K562 (cell line): ENCODE measurements around the gene CCM2. TPM values are rescaled to one million over a fixed set of nuclear protein-coding genes. Genes with fewer than 3 reads are reported as not detected.

ENCODE experiments used
- ATAC-seq: fragments of 200-7000 bp; cut with Tn5 transposase; 3 replicates; pipeline ENCODE4 v1.9.1; 2020; ENCODE audit warnings: moderate library complexity
- BruUV-seq: library from RNA; stranded (reverse); fragments of 400-500 nt; replicated peaks from 2 replicates; lab custom pipeline; 2021; lab: Mats Ljungman, UMichigan
- CTCF ChIA-PET: fragments of 300-600 bp; formaldehyde crosslinking; extraction: SDS; loops from one replicate; lab custom pipeline; 2021; ENCODE audit warnings: low intra/inter-chr PET ratio; lab: Yijun Ruan, JAX
- POLR2A ChIA-PET: fragments of 300-600, 350-650 bp; sonication (Branson Sonifier 250); formaldehyde crosslinking; extraction: SDS; loops from one replicate; lab custom pipeline; 2021; ENCODE audit warnings: antibody characterized with exemption, inconsistent platforms; lab: Yijun Ruan, JAX
- DNase-seq, 4 experiments: peaks; one replicate each; pipeline versions ENCODE4 v3.0.0 to v3.0.0-alpha.2; 2011 to 2018; ENCODE audit warnings: low spot score in 3 of 4, mixed read lengths in 3 of 4; ENCODE audit errors: extremely low read depth in 1 of 4
- FAIRE-seq: peaks from 2 replicates; lab custom pipeline; 2011; peaks lifted over from hg19 to GRCh38; lab: Jason Lieb, UNC
- H2AFZ ChIP-seq: 2 replicates; pipeline ENCODE4 v1.6.0; 2011; ENCODE audit warnings: low read depth, low read length, control low read depth, inconsistent platforms
- H3K27ac ChIP-seq: fragments of 200-600 bp; 3 replicates; pipeline ENCODE4 v1.8.0; 2011; ENCODE audit warnings: low read depth, mild to moderate bottlenecking, control low read depth, inconsistent platforms, low read length, moderate library complexity, mixed read lengths; ENCODE audit errors: extremely low read depth
- H3K27me3 ChIP-seq, 2 experiments: fragments of 300-600 bp in 1 of 2; 2 replicates in 1 of 2; 3 replicates in 1 of 2; pipeline versions ENCODE4 v1.6.0 to v1.8.0; 2011; ENCODE audit warnings: inconsistent platforms in 2 of 2, low read length in 2 of 2, mild to moderate bottlenecking in 1 of 2, mixed read lengths in 1 of 2, moderate library complexity in 1 of 2; ENCODE audit not compliant: control insufficient read depth in 2 of 2, insufficient read depth in 2 of 2
- H3K36me3 ChIP-seq: fragments of 300-600 bp; 3 replicates; pipeline ENCODE4 v1.8.0; 2011; ENCODE audit warnings: mild to moderate bottlenecking, low read length, inconsistent platforms; ENCODE audit not compliant: control insufficient read depth, insufficient read depth
- H3K4me1 ChIP-seq, 2 experiments: fragments of 200-600 bp in 1 of 2; replicated peaks in 1 of 2; 2 replicates in 1 of 2; 3 replicates in 1 of 2; pipeline versions ENCODE4 v1.5.1 to v1.8.0; 2011; ENCODE audit warnings: inconsistent platforms in 2 of 2, low read length in 2 of 2, mild to moderate bottlenecking in 1 of 2, mixed read lengths in 1 of 2, moderate library complexity in 1 of 2; ENCODE audit not compliant: control insufficient read depth in 2 of 2, insufficient read depth in 2 of 2
- H3K4me2 ChIP-seq: 2 replicates; pipeline ENCODE4 v1.6.1; 2011; ENCODE audit warnings: low read length, control low read depth, inconsistent platforms, mixed read lengths; ENCODE audit not compliant: insufficient read depth
- H3K4me3 ChIP-seq: fragments of 200-600 bp; sonication (generic), shearing (Covaris generic); 2 replicates; pipeline ENCODE4 v1.5.1; 2016; ENCODE audit warnings: control low read depth, inconsistent platforms
- H3K79me2 ChIP-seq: fragments of 200-600 bp; 3 replicates; pipeline ENCODE4 v1.8.0; 2011; ENCODE audit warnings: low read length, inconsistent platforms; ENCODE audit not compliant: control insufficient read depth, insufficient read depth
- H3K9ac ChIP-seq, 2 experiments: 2 replicates each; pipeline versions ENCODE4 v1.6.0 to v1.6.1; 2011; ENCODE audit warnings: low read depth in 2 of 2, low read length in 2 of 2, control low read depth in 1 of 2, inconsistent platforms in 1 of 2, mild to moderate bottlenecking in 1 of 2, mixed read lengths in 1 of 2; ENCODE audit not compliant: insufficient read depth in 1 of 2
- H3K9me1 ChIP-seq: one replicate; pipeline ENCODE4 v1.6.0; 2011; ENCODE audit warnings: inconsistent platforms, mild to moderate bottlenecking, low read length, moderate library complexity; ENCODE audit not compliant: control insufficient read depth, insufficient read depth
- H3K9me3 ChIP-seq: replicated peaks from 2 replicates; pipeline ENCODE4 v1.5.1; 2011; ENCODE audit warnings: low read depth, low read length, inconsistent platforms; ENCODE audit not compliant: control insufficient read depth, insufficient read depth
- H4K20me1 ChIP-seq: replicated peaks from 2 replicates; pipeline ENCODE4 v1.6.1; 2011; ENCODE audit warnings: low read length, inconsistent platforms, mixed read lengths; ENCODE audit not compliant: control insufficient read depth, insufficient read depth
- CGGBP1 ChIP-seq: fragments of 250-450 bp; sonication (Bioruptor Pico); IDR thresholded peaks from 2 replicates; pipeline ENCODE4 v1.9.0; 2021; ENCODE audit warnings: mild to moderate bottlenecking
- CTCF ChIP-seq, 3 experiments: IDR thresholded peaks in 2 of 3; conservative IDR thresholded peaks in 1 of 3; 2 replicates each; pipeline ENCODE4 v1.5.1; 2011 to 2012; ENCODE audit warnings: low read length in 3 of 3, mild to moderate bottlenecking in 3 of 3, control low read depth in 2 of 3, improper control_type of control experiment in 1 of 3, inconsistent platforms in 1 of 3, low read depth in 1 of 3, mixed read lengths in 1 of 3, moderate library complexity in 1 of 3; ENCODE audit not compliant: insufficient read depth in 2 of 3
- WGBS: fragments of 100-300 bp; shearing (Covaris generic); methylation state at CpG from one replicate; pipeline ENCODE4 v1.1.6; 2016; ENCODE audit warnings: low coverage, mixed read lengths; ENCODE audit not compliant: insufficient coverage; ENCODE audit errors: missing lambda C conversion rate; 5-methylcytosine and 5-hydroxymethylcytosine counted together
- in situ Hi-C: fragments of 300-500 bp; cut with MboI; formaldehyde crosslinking; loops from 4 replicates; pipeline ENCODE4 v1.15.0; 2018; ENCODE audit warnings: inconsistent platforms, mixed read lengths
- intact Hi-C: fragments of 100-400 bp; cut with micrococcal nuclease; formaldehyde crosslinking; loops from 2 replicates; pipeline ENCODE4 v1.14.2; 2022
- polyA plus RNA-seq, 8 experiments: library from polyadenylated mRNA; depleted of rRNA in 4 of 8; stranded (reverse) in 5 of 8; unstranded in 3 of 8; fragments of >200 nt; fragmentation: Nextera tagmentation in 2 of 8; fragmentation: Illumina TruSeq in 1 of 8; extraction: Ambion mirVana in 2 of 8; extraction: Trizol in 1 of 8; gene quantifications; 2 replicates each; pipeline versions ENCODE4 v1.2.1 to v1.2.3, GENCODE V29; 2011 to 2014; ENCODE audit warnings: inconsistent platforms in 1 of 8, missing spikeins in 1 of 8
- total RNA-seq, 7 experiments: library from RNA; depleted of rRNA in 6 of 7; stranded (reverse); fragments of >200 nt in 6 of 7; fragmentation: Illumina TruSeq in 2 of 7; extraction: Trizol in 2 of 7; gene quantifications; 2 replicates each; pipeline versions ENCODE4 v1.2.1 to v1.2.3, GENCODE V29; 2011 to 2021; ENCODE audit warnings: low replicate concordance in 1 of 7

CCM2 gene
- total and polyA plus RNA-seq, 9 of the 15 experiments (the other 6 are each of a cell fraction or from before 2014, with no cell fraction given): 0.41 to 38.6 (median 25.9) TPM

- peak; percentile 32; the same call in 2 of the 3 replicates for ATAC-seq
- H3K4me1 ChIP-seq: peaks cover 0 to 38% of the 10 kb centered on the region in 2 experiments; a peak in 2 of 5 replicates
- no TSS peak for BruUV-seq
- CTCF ChIA-PET: interaction anchor here (0.6 kb wide), 1 partner anchor 773 kb away, joined by 5 read pairs; no protein-coding TSS in a partner anchor
- H3K36me3 ChIP-seq: peaks cover 10% of the 10 kb centered on the region; the same call in 1 of the 3 replicates
- no peak overlapping the region for H3K4me3 ChIP-seq
- POLR2A ChIA-PET: interaction anchor here (0.7 to 0.9 kb wide), 2 partner anchors 8 to 224 kb away, joined by 3 read pairs; no protein-coding TSS in a partner anchor
- H3K9me3 ChIP-seq: no peaks in the 10 kb centered on the region
- H3K9me1 ChIP-seq: no peaks in the 10 kb centered on the region
- no peak overlapping the region for H3K4me2 ChIP-seq
- no peaks in the 10 kb centered on the region for H3K27me3 ChIP-seq
- intact Hi-C loops (no loop called here), in situ Hi-C loops (no loop called here)
- 29% methylated on average over 12 of the region's 14 CpGs for WGBS
- H3K9ac ChIP-seq: no peak overlapping the region
- no peak for TF ChIP-seq CGGBP1 (CRISPR knock-in tag)
- TF ChIP-seq CTCF (IDR thresholded peaks at IDR 0.05 in 2 of 3, conservative IDR thresholded peaks at IDR 0.05 in 1 of 3; ENCODE audit: insufficient read depth in 2 of 3, low read depth in 1 of 3, low read length in 3 of 3): peak in 1 of 3 experiments; percentile 26; a peak in 1 of 6 replicates
- TF ChIP-seq, all 486 proteins: peak for 1
- no peak for DNase-seq
- FAIRE-seq: no peak
- no peak overlapping the region for H3K27ac ChIP-seq
- no peak overlapping the region for H2AFZ ChIP-seq
- H4K20me1 ChIP-seq: peaks cover 4% of the 10 kb centered on the region; the same call in 1 of the 2 replicates
- H3K79me2 ChIP-seq: no peaks in the 10 kb centered on the region
Measured at GRCh38 chr7:45080958-45081669, 81.1 kb downstream of the CCM2 start.
